SU-DHL-6 (cell line): Measurements from ENCODE around the gene C1QA.

ENCODE experiments used
- H2AFZ ChIP-seq: fragments of 200-600 bp; sonication (generic); 2 replicates; pipeline ENCODE4 v1.6.1; 2014; ENCODE audit warnings: low read depth, mild to moderate bottlenecking, moderate library complexity, mixed read lengths, antibody characterized with exemption, low read length; ENCODE audit not compliant: severe bottlenecking
- H3F3A ChIP-seq: fragments of 200-600 bp; shearing (Covaris generic); 2 replicates; pipeline ENCODE4 v1.6.0; 2016; ENCODE audit warnings: antibody characterized with exemption, mild to moderate bottlenecking; ENCODE audit not compliant: insufficient read depth
- H3K27ac ChIP-seq: fragments of 200-600 bp; sonication (generic); 2 replicates; pipeline ENCODE4 v1.5.1; 2016; ENCODE audit warnings: low read depth, mild to moderate bottlenecking, low read length, moderate library complexity, mixed read lengths
- H3K27me3 ChIP-seq: fragments of 200-600 bp; sonication (generic), shearing (Covaris generic); 2 replicates; pipeline ENCODE4 v1.6.0; 2014; ENCODE audit warnings: mild to moderate bottlenecking, low read length
- H3K36me3 ChIP-seq: fragments of 200-600 bp; sonication (generic); 2 replicates; pipeline ENCODE4 v1.6.1; 2014; ENCODE audit warnings: mild to moderate bottlenecking, low read length, mixed read lengths
- H3K4me2 ChIP-seq: fragments of 300-600, 200-600 bp; shearing (Covaris generic), sonication (generic); 2 replicates; pipeline ENCODE4 v1.6.0; 2014; ENCODE audit warnings: low read length, low read depth, mild to moderate bottlenecking; ENCODE audit not compliant: poor library complexity, severe bottlenecking
- H3K4me3 ChIP-seq: fragments of 200-600 bp; sonication (generic); 2 replicates; pipeline ENCODE4 v1.5.1; 2014; ENCODE audit warnings: antibody characterized with exemption, low read length, mild to moderate bottlenecking, mixed read lengths; ENCODE audit not compliant: insufficient read depth, poor library complexity, severe bottlenecking
- H3K79me2 ChIP-seq: fragments of 200-600 bp; sonication (generic); 2 replicates; pipeline ENCODE4 v1.6.1; 2014; ENCODE audit warnings: mild to moderate bottlenecking, low read length, moderate library complexity; ENCODE audit not compliant: insufficient read depth
- H3K9ac ChIP-seq: fragments of 200-600 bp; sonication (generic); 2 replicates; pipeline ENCODE4 v1.7.0; 2014; ENCODE audit warnings: mild to moderate bottlenecking, low read length
- H3K9me2 ChIP-seq: fragments of 200-600 bp; sonication (generic); replicated peaks from 2 replicates; pipeline ENCODE4 v1.6.1; 2014; ENCODE audit warnings: low read length; ENCODE audit not compliant: insufficient read depth
- H3K9me3 ChIP-seq: fragments of 200-600 bp; sonication (generic); 2 replicates; pipeline ENCODE4 v1.6.1; 2014; ENCODE audit warnings: low read length, mixed read lengths; ENCODE audit not compliant: insufficient read depth
- H4K20me1 ChIP-seq: fragments of 200-600 bp; sonication (generic); 2 replicates; pipeline ENCODE4 v1.6.1; 2014; ENCODE audit warnings: low read depth, mild to moderate bottlenecking, antibody characterized with exemption, low read length, moderate library complexity, mixed read lengths
- CTCF ChIP-seq: fragments of 200-600 bp; sonication (generic); IDR thresholded peaks from one replicate; pipeline ENCODE4 v1.5.1; 2017; ENCODE audit warnings: antibody characterized with exemption, mild to moderate bottlenecking, low read length, moderate library complexity; ENCODE audit not compliant: insufficient read depth, poor library complexity, severe bottlenecking
- EZH2phosphoT487 ChIP-seq: fragments of 200-600 bp; sonication (generic), shearing (Covaris generic); conservative IDR thresholded peaks from 2 replicates; pipeline ENCODE4 v1.6.1; 2018; ENCODE audit warnings: mild to moderate bottlenecking, antibody characterized with exemption, low read length, moderate library complexity, mixed read lengths

Gene C1QA

DNA sequence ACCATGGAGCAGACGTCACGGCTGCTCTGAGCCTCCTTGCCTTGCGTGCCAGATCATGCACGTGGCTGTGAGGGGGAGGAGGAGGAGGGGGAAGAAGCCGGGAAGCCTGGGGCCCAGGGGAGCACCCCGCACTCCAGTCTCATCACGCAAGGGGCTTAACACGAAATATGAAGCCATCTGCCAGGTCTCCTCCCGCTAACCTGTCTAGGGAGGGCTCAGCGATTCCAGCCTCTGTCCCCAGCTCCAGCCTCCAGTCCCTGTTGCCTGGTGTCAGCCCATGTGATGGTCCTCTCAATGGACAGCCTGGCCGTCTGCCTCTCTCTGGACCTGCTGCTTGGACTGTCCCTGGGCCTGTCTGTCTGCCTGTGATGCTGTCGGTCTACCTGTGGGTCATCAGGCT is 22.5 kb upstream of the C1QA start:
- Histone ChIP-seq H3K27me3 (no peaks in the 10 kb centered on the region), H3K79me2 (no peaks in the 10 kb centered on the region)

DNA sequence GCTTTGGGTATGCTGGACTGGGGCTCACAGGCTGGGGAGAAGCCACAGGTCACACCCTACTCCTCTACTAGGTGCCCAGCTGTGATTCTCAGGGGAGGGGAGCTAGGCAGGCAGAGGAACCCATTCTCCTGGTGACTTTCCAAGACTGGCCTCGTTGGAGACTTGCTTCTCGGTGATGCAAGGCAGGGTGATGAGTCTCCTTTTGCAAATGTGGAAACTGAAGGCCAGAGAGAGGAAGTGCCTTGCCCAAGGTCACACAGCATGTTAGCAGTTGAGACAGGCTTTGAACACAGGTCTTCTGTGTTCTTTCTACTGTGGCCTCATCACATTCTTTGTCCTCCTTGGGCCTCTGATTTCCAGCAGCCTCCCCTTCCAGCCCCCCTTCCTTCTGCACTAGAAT is 20.5 kb upstream of the C1QA start:
- no peaks in the 10 kb centered on the region for H3K79me2 ChIP-seq
- H3F3A ChIP-seq = no peaks in the 10 kb centered on the region
- H3K4me3 ChIP-seq = no peak overlapping the region
- H3K27me3 ChIP-seq = no peaks in the 10 kb centered on the region
- H3K4me2 ChIP-seq = no peak overlapping the region
- TF ChIP-seq CTCF = no peak
- TF ChIP-seq EZH2phosphoT487 = no peak
- H3K27ac ChIP-seq = no peak overlapping the region
- no peak overlapping the region for H2AFZ ChIP-seq
- H3K9ac ChIP-seq = no peak overlapping the region
- no peaks in the 10 kb centered on the region for H3K36me3 ChIP-seq
- no peaks in the 10 kb centered on the region for H3K9me2 ChIP-seq
- H4K20me1 ChIP-seq = no peaks in the 10 kb centered on the region
- H3K9me3 ChIP-seq = no peaks in the 10 kb centered on the region

More for the DNA sequence above, 22.5 kb upstream of the C1QA start:
- Histone ChIP-seq H3K4me2 (no peak overlapping the region), H3K36me3 (no peaks in the 10 kb centered on the region), H4K20me1 (no peaks in the 10 kb centered on the region), H3F3A (no peaks in the 10 kb centered on the region), H3K9ac (no peak overlapping the region), H3K9me3 (no peaks in the 10 kb centered on the region), H3K9me2 (no peaks in the 10 kb centered on the region), H3K27ac (no peak overlapping the region), H2AFZ (no peak overlapping the region), H3K4me3 (no peak overlapping the region)
- TF ChIP-seq EZH2phosphoT487 (no peak), CTCF (no peak)

DNA sequence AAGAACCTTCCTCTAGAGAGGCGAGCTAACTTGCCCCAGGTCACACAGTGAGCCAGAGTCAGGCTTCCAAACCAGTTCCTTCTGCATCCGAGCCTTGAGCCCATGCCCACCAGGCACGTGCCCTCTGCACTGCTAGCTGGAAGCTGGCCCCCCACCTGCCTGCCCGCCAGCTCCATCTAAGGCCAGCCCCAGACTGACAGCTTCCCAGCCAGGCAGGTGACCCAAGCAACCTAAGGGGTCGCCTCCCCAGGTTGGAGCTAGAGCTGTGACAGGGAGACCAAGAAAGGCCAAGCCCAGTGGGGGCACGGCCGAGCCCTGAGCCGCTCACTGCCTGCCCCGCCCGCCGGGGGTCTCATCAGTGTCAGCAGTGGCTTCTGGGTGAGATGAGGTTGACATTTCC is 19.9 kb upstream of the C1QA start:
- H3K9ac ChIP-seq = no peak overlapping the region
- H3K4me3 ChIP-seq = no peak overlapping the region
- H3K79me2 ChIP-seq = no peaks in the 10 kb centered on the region
- no peaks in the 10 kb centered on the region for H4K20me1 ChIP-seq
- TF ChIP-seq CTCF (no peak), EZH2phosphoT487 (no peak)
- no peaks in the 10 kb centered on the region for H3K36me3 ChIP-seq
- no peak overlapping the region for H3K27ac ChIP-seq
- H3K4me2 ChIP-seq = no peak overlapping the region
- no peaks in the 10 kb centered on the region for H3F3A ChIP-seq
- H3K9me3 ChIP-seq = no peaks in the 10 kb centered on the region
- no peaks in the 10 kb centered on the region for H3K27me3 ChIP-seq
- H3K9me2 ChIP-seq = no peaks in the 10 kb centered on the region
- no peak overlapping the region for H2AFZ ChIP-seq

DNA sequence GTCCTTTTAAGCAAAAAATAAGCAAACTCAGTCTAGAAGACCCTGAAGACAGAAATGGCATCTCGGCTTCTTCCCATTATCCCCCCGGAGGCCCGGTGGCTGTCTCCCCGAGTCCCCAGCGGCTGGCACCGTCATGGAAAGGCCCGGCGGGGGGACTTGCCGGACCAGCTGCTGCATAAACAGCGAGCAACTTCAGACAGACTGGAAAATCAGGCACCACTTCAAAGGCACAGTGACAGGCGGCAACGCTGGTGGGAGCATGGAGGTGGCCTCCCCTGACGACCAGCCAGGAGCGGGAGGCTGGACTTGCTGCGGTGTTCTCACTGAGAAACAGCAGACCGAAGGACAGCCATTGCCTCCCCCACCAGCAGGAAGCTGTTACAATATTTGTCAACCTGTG is 18.4 kb upstream of the C1QA start:
- no peak overlapping the region for H3K9ac ChIP-seq
- no peaks in the 10 kb centered on the region for H3K9me3 ChIP-seq
- H3K4me2 ChIP-seq = no peak overlapping the region
- no peaks in the 10 kb centered on the region for H3K79me2 ChIP-seq
- H3K4me3 ChIP-seq = no peak overlapping the region
- H3K9me2 ChIP-seq = no peaks in the 10 kb centered on the region
- no peak overlapping the region for H3K27ac ChIP-seq
- no peaks in the 10 kb centered on the region for H3K36me3 ChIP-seq
- TF ChIP-seq CTCF = no peak
- TF ChIP-seq EZH2phosphoT487 = no peak
- no peaks in the 10 kb centered on the region for H3K27me3 ChIP-seq
- no peak overlapping the region for H2AFZ ChIP-seq
- no peaks in the 10 kb centered on the region for H4K20me1 ChIP-seq
- H3F3A ChIP-seq = no peaks in the 10 kb centered on the region
